GM19238 (cell line): ENCODE results near the gene EXD3.
"Not testable (repeated sequence)": the region's sequence is repeated elsewhere in the genome, so short reads cannot be mapped to it uniquely, and the experiment has no call there.

ENCODE experiments used
- DNase-seq: peaks from one replicate; pipeline ENCODE4 v3.0.0; 2011; ENCODE audit warnings: low spot score; ENCODE audit not compliant: insufficient read length

EXD3 gene

DNA sequence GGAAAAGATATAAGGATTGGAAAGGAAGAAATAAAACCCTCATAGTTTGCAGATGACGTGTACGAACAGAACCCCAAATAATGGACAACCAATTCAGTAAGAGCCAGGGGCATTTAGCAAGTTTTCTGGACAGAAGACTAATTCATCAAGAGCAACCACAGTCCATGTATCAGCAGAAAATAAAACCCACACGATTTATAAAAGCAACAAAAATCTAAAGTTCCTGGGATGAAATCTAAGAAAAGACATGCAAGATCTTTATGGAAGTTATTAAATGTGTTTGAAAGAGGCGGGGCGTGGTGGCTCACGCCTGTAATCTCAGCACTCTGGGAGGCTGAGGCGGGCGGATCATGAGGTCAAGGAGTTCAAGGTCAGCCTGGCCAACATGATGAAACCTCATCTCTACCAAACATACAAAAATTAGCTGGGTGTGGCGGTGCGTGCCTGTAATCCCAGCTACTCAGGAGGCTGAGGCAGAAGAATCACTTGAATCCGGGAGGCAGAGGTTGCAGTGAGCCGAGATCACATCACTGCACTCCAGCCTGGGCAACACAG lies 83.0 kb downstream of the EXD3 start:
- not testable (repeated sequence) for DNase-seq

DNA sequence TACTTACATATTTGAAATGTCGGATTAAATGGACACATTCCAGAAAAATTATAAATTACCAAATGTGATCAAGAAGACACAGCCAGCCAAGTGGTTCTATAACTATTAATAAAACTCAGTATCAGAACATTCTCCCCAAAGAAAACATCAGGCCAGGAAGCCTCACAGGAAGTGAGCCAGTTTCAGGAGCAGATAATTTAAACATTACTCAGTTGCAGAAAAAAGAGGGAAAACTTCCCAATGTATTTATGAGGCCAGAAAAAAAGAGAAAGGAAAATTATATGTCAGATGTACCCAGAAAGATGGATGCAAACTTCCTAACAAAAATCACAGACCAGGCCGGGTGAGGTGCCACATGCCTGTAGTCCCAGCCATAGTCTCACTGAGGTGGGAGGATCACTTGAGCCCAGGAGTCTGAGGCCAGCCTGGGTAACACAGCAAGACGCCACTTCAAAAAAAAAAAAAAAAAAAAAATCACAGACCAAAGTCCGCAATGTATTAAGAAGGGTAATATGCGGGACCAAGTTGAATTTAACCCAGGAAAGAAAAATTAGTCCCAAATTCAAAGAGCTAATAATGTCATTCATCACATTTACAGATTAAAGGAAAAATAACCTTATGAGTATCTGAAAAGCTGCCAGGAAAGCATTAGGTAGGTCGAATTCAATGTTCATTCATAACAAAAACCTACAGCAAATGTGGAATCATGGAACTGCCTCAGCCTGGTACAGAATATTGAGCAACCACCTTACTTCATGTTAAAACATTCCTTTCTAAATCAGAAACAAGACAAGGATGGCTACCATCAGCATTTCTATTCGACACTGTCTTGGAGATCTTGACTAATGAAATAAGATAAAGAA lies 83.7 kb downstream of the EXD3 start:
- no peak for DNase-seq

DNA sequence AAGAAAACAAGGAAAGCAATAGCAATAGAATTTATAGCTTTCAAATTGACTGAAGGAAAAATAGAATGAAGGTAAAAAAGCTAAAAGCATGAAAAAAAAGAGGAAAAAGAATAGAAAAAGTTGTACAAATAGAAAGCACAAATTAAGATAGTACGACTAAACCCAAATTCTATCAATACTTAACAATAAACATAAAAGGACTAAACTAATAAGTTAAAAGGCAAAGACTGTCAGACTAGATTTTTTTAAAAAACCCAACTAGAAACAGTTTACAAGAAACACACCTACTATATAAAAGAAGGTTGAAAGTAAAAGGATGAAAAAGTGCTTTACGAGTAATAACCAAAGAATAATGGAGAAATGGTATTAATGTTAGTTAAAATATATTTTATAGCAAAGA lies 86.2 kb downstream of the EXD3 start:
- DNase-seq = no peak

DNA sequence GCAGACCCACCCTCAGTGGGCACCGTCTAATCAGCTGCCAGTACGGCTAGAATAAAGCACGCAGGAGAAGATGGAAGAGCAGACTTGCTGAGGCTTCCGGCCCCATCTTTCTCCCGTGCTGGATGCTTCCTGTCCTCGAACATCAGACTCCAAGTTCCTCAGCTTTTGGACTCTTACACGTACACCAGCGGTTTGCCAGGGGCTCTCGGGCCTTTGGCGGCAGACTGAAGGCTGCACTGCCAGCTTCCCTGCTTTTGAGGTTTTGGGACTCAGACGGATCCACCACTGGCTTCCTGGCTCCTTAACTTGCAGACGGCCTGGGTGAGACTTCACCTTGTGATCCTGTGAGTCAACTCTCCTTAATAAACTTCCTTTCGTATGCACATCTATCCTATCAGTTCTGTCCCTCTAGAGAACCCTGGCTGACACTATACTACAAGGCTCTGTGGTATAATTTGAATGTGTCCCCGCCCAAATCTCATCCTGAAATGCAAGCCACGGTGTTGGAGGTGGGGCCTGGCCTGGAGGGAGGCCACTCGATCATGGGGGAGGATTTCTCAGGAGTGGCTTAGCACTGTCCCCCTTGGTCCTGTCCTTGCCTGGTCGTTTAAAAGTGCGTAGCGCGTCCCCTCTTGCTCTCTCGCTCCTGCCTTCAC lies 89.8 kb downstream of the EXD3 start:
- DNase-seq = no peak

DNA sequence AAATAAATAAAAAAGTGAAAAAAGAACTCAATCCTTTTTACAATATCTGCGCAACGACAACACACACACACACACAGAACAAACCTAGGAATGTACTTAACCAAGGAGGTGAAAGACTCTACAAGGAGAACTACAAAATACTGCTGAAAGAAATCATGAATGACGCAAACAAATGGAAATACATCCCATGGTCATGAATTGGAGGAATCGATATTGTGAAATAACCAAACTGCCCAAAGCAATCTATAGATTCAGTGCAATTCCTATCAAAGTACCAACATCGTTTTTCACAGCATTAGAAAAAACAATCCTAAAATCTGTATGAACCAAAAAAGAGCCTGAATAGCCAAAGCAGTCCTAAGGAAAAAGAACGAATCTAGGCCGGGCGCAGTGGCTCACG lies 91.0 kb downstream of the EXD3 start:
- DNase-seq = no peak

DNA sequence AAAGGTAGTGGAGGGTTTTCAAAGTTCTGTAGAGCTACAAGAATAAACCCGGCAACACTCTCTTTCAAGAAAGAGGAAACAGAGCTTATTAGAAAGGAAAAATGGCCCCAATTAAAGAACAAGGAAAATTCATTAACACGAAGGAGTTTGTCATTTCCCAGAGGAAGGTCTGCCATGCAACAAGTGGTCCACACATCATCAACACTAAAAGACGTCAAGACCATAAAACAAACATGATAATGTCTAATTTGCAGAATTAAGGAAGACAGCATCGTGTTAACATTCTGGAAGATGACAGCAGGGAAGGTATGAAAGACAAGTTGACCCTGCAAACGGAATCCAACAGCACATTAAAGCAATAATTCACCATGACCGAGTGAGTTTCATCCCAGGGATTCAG lies 92.3 kb downstream of the EXD3 start:
- no peak for DNase-seq

DNA sequence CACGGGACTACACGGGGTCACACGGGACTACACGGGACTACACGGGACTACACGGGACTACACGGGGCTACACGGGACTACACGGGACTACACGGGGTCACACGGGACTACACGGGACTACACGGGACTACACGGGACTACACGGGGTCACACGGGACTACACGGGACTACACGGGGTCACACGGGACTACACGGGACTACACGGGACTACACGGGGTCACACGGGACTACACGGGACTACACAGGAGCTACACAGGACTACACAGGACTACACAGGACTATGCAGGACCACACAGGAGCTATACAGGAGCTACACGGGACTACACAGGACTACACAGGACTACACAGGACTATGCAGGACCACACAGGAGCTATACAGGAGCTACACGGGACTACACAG lies 93.4 kb downstream of the EXD3 start:
- not testable (repeated sequence) for DNase-seq

DNA sequence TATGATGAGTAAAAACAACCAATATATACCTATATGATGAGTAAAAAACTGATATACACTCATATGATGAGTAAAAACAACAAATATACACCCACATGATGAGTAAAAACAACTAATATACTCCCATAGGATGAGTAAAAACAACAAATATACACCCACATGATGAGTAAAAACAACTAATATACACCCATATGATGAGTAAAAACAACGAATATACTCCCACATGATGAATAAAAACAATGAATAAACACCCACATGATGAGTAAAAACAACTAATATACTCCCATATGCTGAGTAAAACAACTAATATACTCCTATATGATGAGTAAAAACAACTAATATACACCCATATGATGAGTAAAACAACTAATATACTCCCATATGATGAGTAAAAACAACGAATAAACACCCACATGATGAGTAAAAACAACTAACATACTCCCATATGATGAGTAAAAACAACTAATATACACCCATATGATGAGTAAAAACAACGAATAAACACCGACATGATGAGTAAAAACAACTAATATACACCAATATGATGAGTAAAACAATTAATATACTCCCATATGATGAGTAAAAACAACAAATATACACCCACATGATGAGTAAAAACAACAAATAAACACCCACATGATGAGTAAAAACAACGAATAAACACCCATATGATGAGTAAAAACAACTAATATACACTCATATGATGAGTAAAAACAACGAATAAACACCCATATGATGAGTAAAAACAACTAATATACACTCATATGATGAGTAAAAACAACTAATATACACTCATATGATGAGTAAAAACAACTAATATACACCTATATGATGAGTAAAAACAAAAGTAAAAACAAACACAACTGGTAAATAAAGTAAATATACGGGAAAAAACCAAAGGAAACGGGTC lies 95.1 kb downstream of the EXD3 start:
- not testable (repeated sequence) for DNase-seq

DNA sequence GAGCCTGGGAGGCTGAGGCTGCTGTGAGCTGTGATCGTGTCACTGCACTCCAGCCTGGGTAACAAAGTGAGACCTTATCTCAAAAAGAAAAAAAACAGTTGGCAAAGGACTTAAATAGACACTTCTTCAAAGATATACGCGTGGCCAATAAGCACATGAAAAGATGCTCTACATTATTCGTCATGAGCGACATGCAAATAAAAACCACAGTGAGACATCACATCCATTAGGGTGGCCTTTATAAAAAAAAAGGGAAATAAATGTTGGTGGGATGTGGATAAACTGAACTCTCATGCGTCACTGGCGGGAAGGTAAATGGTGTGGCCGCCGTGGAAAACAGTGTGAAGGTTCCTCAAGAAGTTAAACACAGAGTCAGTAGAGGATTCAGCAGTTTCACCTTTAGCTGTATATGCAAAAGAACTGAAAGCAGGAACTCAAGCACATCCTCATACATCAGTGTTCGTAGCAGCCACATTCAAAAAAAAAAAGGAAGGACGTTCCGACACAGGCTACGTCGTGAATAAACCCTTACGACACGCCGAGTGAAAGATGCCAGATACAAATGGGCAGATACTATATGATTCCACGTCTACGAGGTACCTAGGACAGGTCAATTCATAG lies 96.4 kb downstream of the EXD3 start:
- no peak for DNase-seq

DNA sequence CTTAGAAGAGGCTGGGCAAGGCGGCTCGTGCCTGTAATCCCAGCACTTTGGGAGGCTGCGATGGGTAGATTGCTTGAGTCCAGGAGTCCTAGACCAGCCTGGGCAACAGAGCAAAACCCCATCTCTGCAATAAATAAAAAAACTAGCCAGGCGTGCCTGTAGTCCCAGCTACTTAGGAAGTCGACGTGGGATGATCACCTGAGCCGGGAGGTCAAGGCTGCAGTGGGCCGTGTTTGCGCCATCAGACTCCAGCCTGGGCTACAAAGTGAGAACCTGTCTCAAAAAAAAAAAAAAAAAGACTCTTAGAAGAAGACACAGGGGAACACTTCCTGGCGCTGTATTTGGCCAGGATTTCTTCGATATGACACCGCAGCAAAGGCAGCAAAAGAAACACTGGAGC lies 97.2 kb downstream of the EXD3 start:
- no peak for DNase-seq

DNA sequence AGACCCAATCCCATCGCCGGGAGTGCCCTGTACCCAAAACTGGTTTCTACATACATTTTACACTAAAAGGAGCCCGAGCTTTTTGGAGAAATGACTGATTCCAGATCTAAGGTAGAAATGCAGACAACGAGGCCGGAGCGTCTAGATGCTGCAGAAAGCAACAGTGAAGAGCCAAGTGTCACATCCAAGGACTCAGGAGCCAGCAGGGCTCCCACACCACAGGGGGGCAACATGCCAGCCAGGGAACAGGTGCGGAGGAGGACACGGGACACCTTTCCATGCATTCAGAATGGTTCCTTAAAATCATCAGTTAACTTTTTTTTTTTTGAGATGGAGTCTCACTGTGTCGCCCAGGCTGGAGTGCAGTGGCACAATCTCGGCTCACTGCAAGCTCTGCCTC lies 97.8 kb downstream of the EXD3 start:
- DNase-seq = no peak

DNA sequence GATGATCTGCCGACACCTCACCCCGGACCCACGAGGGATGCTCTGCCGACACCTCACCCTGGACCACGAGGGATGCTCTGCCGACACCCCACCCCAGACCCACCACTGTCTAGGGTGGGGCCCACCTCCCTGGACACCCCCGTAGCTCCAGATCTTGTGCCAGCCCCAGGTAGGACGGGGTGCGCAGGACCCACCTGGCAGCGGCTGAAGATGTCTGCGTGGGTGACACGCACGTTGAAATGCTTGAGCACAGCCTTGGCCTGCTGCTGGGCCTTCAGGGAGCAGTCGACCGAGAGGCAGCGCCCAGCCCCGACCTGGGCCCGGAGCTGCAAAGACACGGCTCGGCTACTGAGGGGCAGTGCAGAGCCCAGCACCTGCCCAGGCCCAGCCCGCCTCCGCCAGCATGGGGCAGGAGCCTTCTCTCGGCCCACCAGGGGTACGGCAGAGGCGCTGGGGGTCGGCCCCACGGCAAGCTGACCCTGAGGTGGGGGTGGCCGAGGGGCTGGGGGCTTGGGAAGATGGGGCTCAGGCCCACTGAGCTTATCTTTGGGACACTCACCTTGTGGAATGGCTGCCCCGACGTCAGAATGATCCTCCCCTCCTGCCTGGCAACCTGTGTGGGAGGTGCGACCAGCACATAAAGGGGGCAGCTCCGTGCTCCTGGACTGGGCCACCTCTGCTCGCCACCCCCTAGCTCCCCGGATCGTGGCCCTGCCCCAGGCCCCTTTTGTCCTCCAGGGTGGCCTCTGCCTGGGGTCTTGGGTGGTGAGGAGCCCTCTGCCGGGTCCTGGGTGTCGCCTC lies 99.2 kb downstream of the EXD3 start:
- DNase-seq = no peak

DNA sequence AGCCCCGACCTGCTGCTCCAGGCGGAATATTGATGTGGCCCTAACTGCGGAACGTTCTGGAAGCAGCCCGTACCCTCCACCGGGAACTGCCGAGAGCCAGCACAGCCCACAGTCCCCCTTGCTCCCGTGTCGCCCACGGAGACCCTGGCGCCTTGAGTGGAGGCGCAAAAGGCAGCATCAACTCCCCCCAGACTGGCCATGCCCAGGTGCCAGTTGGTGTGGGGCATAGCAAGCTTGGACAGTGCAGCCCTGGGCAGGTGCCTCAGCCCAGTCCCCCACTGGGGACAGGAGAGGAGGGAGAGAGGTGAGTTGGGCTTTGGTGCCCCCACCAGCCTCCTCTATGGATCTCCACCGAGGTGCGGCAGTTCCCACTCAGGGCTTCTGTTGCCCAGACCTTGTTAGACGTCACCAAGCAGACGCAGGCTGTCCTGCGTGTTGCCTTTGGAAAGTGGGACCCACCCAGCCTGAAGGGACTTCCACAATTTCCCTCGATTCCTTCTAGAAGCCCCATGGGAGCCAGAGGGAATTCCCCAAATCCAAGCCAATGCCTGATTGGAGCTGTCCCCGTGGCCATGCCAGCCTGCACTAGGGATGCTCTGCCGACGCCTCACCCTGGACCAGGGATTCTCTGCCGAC lies 101.1 kb downstream of the EXD3 start:
- DNase-seq = no peak

DNA sequence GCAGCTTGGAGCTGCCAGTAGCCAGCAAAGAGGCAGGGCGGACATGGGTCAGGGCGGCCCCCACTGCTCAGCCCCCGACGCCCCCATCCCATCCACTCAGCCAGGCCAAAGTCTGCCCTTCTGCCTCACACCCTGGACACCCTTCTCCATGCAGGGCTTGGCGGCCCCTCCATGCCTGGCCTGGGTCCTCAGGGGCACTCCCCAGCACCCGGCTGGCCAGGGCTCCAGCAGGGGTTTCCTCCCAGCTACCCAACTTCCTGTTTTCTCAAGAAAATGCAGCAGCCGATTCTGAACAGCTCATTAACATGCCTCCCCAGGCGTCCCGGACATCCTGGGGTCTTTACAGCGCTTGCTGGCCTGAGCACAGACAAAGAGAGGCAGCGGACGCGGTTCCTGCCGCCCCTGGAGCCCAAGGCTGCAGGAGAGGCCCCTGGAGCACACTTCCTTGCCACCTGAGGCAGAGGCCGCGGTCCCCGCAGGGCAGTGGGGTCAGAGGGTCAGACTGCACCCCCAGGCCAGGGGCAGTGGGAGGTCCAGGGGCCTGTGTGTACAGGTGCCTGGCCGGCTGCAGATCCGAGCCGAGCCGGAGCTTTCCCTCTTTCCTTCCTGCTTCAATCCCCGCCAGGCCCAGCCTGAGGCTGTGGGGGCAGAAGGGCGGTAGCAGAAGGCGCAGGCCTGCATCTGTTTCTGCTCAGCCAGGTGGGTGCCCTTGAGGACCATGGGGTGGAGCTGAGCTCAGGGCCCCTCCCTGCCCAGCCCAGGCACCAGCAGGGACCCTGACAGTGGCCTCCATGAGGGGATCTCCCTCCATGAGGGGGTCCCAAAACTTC lies 102.2 kb downstream of the EXD3 start:
- peak; percentile 51 for DNase-seq

DNA sequence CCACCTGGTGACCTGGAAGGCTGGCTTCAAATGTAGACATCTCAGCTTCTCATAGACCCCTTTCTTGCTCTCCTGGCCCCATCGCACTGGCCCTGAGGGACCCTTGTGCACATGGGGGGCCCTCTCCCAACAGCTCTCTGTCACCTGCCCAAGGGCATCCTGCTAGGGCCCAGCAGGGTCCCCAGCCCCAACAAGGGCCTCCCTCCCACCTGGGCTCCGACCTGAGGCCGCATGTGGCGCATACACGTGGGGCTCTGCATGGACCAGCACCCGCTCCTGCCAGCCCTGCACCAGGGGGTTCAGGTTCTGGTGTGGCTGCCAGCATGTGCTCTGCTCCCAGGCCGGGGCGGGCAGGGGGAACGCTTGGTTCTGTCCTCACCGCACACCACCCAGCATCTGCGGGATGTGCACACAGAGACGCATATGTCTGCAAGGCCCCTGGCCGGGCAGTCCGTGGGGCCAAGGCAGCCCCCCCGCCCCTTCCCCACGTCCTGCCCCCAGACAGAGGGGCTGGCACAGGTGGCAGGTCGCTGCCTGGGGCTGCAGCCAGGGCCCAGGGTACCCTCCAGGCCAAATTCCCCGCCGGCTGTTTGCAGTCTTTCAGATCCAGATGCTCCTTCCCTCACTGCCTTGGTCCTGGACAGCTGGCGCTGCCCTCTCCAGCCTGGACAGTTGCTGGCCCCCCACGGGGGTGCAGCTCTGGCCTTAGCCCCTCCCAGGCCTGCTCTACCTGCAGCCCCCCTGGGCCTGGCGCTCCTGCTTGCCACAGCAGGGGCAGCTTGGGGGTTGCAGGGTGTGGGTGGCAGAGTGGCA lies 103.0 kb downstream of the EXD3 start:
- peak; percentile 7 for DNase-seq

DNA sequence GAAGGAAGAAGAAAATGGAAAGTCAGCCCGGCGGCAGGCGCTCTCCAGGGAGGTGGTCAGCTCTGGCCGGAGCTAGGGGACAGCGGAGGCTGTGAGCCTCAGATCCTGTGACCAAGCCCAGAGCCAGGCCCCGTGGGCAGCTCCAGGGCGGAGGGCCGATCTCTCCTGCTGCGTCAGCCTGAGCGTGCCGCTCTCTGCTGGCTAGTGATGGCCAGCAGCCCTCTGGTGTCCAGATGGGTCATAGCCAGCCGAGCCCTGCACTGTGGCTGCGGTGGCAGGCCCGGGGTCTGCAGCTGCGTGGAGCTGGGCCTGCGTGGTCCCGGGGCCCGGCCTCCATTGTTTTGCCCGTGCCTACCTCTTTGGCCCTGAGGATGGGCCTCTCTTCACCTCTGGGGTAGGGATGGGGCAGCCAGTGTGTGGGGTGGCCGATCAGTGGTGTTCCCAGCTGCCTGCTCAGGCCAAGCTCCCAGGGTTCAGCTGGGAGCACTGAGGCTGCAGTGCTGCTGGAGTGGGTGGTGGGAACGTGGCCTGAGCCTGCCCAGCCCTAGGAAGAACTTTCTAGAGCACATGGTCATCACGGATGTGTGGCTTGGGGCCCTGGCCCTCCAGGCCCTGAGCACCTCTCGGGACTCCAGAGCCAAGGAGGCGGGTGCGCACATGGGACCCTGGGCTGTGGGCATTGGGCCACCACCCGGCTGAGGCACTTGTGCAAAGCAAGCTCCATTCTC lies 103.8 kb downstream of the EXD3 start:
- DNase-seq = no peak

DNA sequence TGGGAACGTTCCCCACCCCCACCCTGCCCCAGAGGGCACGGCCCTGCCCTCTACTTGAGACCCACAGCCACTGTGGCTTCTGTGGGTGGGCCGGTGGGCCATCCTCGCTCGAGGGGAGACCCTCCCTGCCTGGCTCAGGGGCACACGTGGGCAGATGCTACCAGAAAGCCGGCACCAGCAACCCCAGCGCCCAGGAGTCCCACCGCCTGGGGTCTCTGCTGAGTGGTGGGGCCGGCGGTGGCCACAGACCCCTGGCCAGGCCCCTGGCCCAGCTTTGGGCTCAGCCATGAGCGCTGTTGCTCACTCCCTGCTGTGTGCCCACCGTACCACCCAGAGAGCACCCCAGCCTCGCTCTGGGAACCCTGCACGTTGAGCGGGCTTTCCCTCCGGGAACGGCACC lies 104.4 kb downstream of the EXD3 start:
- no peak for DNase-seq
